Stimulated activated CD4-positive, alpha-beta T cell treated with anti-CD3 and anti-CD28 coated beads, Interleukin-4, amount 100 ng/mL, for 4 hours (primary cell): ENCODE measurements around the gene STAP1.

Source experiments
- DNase-seq, 2 experiments: peaks; one replicate each; pipeline ENCODE4 v3.0.0-alpha.2; 2020

STAP1 gene

GRCh38 chr4:67565284-67565683 lies 6.8 kb downstream of the STAP1 start:
- no peak for DNase-seq

DNA sequence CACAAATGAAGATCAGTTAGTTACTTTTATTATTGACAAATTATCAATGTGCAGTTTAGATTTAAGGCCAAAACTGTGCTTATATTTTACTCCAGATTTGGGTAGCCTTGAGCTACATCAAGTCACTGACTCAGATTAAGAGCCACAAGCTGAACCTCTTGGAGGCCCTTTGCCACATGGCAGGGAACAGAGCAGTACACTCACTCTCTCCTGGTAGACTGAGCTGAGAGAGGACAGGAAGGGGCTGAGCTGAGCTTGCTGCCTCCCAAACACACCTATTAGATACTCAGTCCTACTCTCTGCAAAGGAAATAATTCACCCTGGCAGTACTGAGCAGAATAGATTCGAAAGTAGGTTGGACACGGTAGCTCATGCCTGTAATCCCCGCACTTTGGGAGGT lies 7.8 kb downstream of the STAP1 start:
- DNase-seq = no peak

- no peak for DNase-seq
Measured at GRCh38 chr4:67568820-67569219, 10.3 kb downstream of the STAP1 start.

GRCh38 chr4:67570537-67570936 lies 12.0 kb downstream of the STAP1 start:
- DNase-seq = no peak

GRCh38 chr4:67571975-67572374 lies 13.4 kb downstream of the STAP1 start:
- DNase-seq = no peak

DNA sequence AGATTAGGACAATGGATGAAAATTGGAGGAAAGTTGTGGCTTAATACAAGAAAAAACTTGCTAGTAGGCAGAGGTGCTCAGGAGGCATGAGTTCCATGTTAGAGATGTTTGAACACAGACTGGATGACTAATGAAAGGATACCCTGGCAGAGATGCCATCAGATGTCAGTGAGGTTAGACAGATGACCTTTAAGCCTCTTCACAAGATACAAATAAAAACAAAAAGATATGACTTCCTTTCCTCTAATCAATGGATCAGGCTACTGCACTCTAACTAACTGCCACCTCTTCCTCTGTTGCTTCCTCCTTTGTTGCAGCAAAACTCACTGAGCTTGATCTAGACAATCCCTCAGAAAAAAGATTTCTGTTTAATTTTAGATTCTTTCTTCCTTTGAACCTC lies 14.7 kb downstream of the STAP1 start:
- DNase-seq = no peak

GRCh38 chr4:67575232-67576058 lies 16.9 kb downstream of the STAP1 start:
- no peak for DNase-seq

GRCh38 chr4:67576059-67576466 lies 17.5 kb downstream of the STAP1 start:
- DNase-seq = no peak

DNA sequence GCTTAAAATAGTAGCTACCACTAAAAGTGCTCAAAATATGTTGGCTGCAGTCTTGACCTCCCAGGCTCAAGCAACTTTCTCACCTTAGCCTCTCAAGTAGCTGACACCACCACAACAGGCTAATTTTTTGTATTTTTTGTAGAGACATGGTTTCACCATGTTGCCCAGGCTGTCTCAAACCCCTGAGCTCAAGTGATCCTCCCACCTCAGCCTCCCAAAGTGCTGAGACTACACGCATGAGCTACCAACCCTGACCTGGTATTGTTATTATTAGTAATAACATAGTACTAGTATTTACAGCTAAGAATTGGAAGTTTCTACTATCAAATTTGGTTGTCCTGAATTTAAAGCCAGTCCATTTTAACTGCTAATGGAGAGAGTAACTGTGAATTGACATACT lies 18.0 kb downstream of the STAP1 start:
- DNase-seq = no peak

GRCh38 chr4:67580577-67580976 lies 22.1 kb downstream of the STAP1 start:
- no peak for DNase-seq

- no peak for DNase-seq
Measured at GRCh38 chr4:67581208-67581857, 22.8 kb downstream of the STAP1 start.

DNA sequence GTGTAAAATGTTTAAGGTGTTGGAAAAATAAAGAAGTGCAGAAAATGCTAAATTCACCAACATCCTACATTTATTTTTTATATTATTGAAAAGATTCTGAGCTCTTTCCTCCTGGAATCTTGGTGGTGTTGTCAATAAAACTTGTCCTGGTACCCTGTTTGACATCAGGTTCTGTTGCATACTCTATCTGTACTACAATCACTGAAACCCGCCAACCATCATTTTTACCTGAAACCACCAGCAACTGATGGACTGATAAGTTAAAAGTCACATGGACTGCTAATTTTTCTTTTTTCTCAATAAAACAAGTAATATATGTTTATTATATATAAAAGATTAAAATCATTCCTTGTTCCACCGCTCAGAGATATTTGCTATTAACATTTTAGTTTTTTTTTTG lies 23.4 kb downstream of the STAP1 start:
- no peak for DNase-seq

DNA sequence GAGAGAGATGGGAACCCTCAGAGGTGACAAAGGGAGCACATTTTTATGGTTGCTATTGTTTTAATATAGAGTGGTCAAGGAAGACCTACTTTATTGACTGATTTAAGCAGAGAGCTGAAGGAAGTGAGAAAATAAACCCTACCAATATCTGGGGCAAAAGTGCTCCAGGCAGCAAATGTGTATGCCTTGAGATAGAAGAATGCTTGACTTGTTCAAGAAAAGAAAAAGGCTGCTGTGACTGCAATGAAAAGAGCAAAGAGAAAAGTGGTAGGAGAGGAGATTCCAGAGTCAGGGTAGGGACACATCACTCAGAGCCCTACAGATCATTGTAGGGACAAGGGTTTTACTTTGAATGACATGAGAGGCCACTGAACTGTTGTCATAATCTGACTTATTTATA lies 26.0 kb downstream of the STAP1 start:
- DNase-seq = no peak

DNA sequence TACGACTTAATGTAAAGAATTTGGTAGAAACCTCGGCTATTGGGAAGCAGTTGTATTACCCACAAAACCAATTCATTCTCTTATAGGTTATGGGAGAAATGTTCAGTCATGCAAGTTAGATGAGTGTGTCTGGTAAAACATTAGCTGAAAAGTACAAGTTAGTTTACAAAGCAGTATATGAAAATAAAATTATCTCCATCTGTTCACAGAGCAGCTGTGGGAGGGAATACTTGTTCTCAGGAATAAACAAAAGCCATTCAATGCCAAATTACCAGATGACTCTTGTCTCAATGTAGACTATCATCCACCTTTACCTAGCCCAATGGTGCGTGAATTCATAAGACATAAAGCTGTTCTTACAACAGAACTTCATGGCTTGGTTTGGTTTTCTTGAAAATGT lies 28.6 kb downstream of the STAP1 start:
- DNase-seq = no peak

DNA sequence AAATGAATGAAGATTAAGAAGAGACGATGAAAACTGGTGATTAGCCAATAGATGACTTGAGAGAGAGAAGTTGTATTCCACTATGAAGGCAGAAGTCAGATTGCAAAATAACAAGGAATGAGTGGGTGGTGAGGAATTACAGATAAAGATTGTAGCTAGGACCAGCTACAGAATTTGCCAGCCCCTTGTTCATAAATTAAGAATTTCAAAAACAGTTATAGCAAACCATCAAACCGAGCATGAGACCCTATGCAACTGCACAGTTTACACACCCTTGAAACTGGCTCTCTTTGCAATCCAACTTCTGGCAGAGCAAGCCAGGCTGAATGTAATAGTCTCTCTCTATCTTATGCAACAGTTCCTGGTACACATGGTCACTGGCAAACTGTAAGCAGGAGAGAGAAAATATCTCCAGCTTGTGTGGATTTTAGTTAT lies 35.2 kb downstream of the STAP1 start:
- DNase-seq = no peak

DNA sequence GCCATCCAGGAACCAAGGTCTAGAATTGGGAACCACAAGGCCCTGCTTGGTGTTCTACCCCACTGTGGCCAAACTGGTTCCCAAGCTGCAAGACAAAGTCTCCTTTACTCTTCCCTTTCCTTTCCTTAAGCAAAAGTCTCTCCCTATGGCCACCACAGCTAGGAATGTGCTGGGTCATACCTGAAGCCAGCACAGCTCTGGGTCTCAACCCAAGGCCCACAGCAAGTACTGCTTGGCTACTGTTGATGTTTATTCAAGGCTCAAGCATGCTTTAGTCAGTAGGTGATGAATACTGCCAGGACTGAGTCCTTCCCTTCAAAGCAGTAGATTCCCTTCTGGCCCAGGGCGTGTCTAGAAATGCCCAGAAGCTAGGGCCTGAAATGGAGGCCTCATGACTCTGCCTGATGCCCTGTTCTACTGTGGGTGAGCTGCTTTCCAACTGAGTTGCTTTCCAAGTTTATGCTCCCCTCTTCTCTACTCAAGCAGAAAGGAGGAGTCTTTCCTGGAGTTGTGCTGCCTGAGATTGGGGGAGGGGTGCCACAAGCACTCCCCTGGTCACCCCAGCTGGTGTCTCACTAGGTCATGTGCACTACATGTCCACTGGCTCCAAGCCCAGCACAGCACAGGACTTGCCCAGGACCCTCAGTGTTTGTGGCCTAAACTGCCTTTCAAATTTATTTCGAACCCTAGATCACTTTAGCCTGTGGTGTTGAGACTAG lies 44.9 kb downstream of the STAP1 start:
- DNase-seq = no peak

- DNase-seq = no peak
Measured at GRCh38 chr4:67604029-67604381, 45.5 kb downstream of the STAP1 start.

GRCh38 chr4:67604749-67605148 lies 46.2 kb downstream of the STAP1 start:
- DNase-seq = no peak

GRCh38 chr4:67608027-67608426 lies 49.5 kb downstream of the STAP1 start:
- no peak for DNase-seq

DNA sequence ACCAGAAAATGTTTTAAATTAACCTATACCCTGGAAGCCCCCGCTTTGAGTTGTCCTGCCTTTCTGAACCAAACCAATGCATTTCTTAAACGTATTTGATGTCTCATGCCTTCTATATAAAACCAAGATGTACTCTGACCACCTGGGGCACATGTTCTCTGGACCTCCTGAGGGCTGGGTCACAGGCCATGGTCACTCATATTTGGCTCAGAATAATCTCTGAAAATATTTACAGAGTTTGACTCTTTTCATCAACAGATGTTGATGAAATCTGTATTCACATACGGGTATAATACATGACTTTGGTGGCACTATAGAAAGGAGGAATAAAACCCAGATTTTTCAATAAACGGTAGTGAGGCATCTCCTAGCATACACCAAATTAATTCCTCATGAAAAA lies 55.7 kb downstream of the STAP1 start:
- DNase-seq = no peak

GRCh38 chr4:67615119-67615518 lies 56.6 kb downstream of the STAP1 start:
- no peak for DNase-seq

GRCh38 chr4:67616478-67616877 lies 58.0 kb downstream of the STAP1 start:
- DNase-seq = no peak

GRCh38 chr4:67624939-67625338 lies 66.4 kb downstream of the STAP1 start:
- DNase-seq = no peak

- no peak for DNase-seq
Measured at GRCh38 chr4:67632492-67632891, 74.0 kb downstream of the STAP1 start.
